HG03097 (cell line): ENCODE data around the gene SEC61A1.
A peak's percentile ranks its signal among the peaks of the same experiment; 100 is the strongest.

Experiments used
- ATAC-seq: cut with Tn5 transposase; IDR thresholded peaks from one replicate; pipeline ENCODE4 v1.9.1; 2021; ENCODE audit not compliant: unreplicated experiment, low FRiP score

Gene SEC61A1

DNA sequence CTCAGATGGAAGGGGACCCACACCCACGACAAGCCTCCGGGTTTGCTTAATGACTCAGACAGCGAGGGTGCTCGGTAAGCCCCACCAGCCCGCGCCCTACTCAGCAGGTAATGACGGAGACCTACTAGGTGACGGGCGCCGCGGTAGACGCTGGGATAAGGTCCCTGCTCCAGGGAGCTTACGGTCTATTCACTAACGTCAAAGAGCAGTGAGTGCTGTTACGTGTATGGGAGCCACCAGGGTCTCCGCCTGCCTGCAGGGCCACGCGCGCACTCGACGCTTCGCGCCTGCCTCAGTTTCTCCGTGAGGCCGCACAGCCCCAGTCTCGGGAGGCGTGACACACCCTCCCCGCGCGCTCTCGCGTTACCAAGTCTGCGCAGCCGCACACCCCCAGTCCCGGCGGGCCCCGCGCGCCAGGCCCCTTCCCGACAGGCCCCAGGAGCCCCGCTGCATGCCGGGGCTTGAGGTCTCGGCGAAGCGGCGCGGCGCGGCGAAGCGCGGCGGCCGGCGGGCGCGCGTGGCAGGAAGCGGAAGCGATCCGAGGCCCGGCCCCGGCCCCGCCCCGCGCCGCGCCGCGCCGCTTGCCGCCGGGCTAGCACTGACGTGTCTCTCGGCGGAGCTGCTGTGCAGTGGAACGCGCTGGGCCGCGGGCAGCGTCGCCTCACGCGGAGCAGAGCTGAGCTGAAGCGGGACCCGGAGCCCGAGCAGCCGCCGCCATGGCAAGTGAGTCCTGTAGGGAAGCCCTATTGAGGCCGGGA lies at the start of gene SEC61A1:
TSS of gene SEC61A1 (plus strand) at position 601 of the 758 bp plus-strand sequence. CDS start at position 717, 116 bp downstream.
- peak; percentile 92 for ATAC-seq

DNA sequence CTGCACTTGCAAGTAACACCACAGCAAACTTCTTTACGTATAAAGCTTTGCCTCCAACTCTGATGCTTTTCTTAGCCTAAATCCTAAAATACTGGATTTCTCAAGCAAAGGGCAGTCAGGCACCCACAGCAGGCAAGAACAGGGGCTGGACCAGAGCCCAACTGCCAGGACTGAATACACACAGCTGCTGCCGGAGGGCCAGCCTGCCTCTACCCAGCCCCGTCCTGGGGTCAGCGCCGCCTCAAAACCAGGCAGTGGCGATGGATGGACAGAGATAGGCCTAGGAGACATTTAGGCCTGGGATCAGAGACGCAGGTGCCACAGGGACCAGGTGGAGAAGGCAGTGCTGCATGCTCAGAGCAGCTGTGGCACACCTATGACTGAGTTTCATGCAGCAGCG lies 47.6 kb upstream of the SEC61A1 start:
- ATAC-seq: no peak

DNA sequence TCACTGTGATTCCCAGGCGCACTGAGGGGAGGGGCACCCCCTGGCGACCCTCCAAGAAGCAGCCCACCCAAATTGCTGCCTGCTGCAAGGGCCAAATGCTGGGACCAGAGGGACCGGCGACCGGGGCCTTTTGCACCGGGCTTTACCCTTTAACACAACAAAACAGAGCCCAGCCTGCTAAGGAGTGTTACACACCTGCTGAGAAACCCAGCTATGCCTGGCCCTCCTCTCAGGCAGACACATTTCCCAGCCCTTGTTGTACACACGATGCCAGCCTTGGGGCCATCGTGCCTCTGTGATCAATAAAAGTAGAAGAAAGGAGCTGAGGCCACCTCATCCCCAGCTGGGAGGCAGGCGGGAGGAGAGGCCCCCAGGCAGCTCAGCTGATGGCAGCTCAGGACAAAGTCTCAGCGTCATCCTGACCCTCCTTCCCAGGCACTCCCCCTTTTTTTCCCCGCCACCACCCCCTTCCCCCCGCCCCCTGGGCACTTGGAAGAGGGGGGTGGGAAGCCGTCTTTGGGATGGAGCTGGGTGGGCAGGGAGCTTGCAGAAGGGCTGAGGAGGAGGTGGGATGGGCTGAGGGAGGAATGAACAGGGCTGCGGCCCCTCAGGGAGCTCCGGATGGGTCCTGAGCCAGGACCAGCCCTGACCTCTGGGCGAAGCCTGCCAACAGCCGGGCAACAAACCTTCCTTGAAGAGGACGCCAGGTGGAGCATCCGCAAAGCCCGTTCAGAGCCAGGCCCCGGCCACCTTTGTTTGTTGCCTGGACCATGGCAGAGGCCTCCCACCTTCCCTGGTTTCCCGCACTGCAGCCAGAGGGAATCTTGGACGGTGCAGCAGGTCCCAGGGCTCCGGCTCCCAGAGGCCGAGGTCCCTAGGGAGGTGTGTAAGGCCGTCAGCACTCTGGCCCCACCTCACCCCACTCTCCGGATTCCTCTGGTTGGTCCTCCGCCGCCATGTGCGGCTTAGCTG lies 45.9 kb upstream of the SEC61A1 start:
- ATAC-seq: no peak

DNA sequence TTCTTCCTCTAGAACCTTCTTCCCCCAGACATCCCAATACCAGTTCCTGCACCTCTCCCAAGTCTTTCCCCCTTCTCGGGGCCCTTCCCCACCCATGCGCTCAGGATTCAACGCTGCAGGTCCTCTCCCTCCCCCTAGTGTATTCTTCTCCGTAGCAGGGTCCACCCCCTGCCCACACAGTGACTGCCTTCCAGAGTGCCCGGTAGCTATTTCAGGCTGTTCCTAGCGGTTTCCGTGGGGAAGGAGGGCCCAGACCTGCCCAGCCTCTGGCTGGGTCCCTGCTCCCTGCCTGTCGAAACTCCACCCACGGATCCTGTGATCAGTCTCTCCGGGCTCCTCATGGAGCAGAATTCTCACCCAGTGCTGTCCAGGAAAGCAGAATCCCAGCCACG lies 45.2 kb upstream of the SEC61A1 start:
- ATAC-seq: no peak

DNA sequence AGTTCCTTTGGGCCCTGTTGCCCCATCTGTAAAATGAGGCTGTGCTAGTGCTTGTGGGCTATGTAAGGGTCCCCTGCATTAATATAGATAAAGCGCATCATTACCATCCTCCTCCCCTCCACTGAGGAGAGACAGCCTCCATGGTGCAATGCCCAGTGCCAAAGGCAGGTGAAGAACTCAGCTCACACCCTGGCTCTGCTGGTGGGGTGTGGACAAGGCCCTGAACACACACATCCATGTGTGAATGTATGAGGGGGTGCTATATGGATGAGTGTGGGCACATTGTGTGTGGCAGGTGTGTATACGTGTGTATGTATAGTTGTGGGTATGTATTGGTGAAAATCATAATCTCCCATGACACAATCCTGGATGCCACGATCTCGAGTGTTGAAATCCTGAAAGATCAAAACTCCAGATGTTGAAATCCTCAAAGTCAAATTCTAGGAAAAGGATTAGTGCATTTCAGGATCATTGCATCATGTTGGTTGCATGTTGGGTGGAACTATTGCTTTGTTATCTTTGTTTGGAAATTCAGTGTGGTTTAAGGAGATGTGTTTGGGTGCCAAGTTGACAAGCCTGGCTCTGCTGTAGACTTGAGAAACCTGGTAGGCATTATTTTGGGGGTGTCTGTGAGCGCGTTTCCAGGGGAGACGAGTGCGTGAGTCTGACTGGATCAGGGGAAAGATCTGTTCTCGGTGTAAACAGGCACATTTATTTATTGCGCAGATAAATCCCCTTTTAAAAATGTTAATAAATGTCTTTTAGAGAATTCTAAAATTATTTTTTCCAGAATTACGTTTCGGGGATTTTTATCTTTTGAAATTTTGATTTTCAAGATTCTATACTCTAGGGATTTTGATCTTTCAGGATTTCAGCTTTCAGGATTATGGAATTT lies 42.0 kb upstream of the SEC61A1 start:
- no peak for ATAC-seq

DNA sequence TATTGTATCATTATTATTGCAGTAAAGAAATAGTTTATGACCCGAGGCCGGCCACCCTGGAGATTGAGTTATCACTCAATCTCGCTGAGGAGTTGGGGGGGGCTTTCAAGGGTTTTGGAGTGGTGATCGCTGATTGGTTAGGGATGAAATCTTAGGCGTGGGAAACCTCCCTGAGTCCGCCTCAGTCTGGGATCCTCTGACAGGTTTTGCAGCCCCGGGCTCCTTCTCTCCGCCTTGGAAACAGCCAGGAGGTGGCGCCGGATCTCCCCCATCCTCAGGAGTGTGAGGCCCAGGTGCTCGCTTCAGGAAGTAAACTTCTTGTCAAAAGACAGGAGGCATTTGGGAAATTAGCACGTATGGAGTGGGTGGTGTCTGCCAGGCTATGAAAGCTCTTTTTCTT lies 41.1 kb upstream of the SEC61A1 start:
- ATAC-seq: no peak

DNA sequence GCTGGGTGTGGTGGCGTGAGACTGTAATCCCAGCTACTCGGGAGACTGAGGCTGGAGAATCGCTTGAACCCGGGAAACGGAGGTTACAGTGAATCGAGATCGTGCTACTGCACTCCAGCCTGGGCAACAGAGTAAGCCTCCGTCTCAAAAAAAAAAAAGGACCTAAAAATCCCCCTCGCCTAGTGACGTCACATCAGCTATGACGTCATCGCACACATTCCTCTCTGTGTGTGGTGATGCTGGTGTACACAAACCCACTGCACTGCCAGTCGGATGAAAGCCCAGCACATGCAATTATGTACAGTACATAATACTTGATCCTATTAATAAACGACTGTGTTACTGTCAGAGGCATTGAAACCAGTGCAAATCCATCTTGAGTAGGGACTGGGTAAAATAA lies 40.2 kb upstream of the SEC61A1 start:
- ATAC-seq: no peak

DNA sequence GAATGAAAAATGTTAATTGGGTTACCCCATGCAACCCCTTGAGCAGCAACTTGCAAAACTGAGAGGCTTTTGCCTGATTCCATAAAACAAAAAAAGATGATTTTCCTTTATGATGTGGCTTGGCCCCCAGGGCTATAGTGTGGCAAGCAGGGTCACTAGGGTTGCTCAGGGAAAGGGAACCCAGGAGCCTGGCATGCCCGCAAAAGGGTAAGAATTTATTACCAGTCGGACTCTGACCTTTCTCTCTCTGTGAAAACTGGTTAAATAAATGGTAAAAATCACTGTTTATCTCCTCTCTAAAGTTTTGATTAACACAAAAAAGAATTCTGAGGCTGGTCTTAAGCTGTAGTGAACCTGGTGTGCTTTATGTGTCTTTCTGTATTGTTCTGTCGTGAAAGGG lies 37.7 kb upstream of the SEC61A1 start:
- ATAC-seq: no peak

DNA sequence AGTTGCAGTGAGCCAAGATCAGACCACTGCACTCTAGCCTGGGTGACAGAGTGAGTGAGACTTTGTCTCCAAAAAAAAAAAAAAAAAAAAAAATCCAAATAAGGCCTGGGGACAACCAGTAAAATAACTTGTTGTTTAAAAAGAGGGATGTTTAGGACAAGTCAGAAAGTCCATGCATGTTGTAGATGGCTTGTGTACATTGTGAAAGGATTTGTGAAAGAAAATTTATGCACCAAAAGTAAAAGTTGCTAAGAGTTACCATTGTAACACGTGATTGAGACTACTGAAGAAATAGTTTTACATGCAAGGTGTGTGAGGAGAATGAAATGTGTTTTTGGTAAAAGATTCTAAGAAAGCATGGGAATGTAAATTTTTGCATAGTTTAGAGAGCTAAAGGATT lies 35.7 kb upstream of the SEC61A1 start:
- ATAC-seq: no peak

DNA sequence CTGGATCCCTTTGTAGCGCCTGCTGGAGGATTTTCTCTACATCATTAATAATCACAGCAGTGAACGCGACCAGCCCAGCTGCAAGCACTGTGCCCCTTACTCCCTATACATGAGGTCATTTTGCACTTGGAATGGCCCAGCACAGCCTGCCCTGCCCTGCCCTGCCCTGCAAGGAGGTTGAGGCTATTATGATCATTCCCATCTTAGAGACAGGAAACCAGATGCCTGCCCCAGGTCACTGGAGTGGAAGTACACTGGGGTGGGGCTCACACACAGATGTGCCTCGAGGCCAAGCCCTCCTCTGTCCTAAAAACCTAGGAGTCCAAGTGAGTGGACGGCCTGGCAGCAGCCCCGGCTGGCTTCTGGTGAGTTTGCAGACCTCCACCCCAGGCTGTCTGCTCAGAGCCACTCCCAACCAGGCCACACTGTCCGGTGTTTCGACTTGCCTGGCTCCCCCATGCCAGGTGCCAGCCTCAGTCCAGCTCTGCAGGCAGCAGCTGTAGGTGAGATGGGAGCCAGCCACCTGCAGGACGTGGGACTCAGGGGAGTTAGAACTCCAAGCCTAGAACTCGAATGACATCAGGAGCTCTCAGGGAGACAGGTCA lies 30.4 kb upstream of the SEC61A1 start:
- no peak for ATAC-seq

DNA sequence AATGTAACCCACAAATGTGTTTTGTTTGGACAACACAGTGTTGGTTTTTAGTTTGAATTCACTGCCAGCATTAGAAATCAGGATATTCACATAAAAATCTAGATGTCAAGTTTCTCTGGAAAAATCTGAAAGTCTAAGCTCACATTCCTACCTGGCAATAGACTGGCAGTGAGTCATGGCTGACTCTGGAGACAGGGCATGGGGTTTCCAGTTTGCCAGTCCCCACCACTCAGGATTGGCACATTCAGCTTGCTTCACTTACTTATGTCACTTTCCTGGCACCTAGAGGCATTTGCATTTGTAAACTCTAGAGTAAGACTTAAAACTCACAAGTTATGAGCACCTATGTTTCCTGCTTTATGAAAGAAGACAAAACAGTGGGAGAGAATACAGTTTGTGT lies 19.1 kb upstream of the SEC61A1 start:
- no peak for ATAC-seq

DNA sequence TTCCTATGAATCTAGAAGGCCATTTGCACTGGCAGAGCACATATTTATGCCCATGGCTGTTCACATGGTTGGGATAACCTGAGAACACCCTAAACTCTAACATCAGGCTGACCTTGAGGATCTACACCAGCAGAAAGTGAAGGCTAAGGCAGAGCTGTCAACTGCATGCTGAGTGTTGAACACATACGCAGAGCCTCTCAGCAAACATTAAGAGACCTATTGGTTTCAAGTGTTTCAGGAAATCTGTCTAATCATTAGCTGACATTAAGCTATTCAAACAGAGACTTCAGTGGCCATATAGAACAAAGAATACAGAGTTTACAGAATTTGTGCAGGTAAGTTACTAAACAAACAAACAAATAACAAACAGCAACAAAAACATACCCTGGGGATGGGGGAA lies 16.1 kb upstream of the SEC61A1 start:
- no peak for ATAC-seq

DNA sequence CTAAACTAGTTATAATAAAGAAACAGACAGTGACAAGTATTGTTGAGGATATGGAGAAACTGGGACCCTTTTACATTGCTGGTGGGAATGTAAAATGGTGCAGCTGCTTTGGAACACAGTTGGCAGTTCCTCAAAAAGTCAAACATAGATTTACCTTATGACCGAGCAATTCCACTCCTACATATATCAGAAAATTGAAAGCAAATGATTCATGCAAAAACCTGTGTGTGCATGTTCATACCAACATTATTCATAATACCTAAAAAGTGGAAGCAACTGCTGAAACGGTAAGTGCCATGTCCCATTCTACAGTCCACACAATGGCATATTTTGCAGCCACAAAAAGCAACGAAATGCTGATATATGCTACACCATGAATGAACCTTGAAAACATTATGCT lies 12.2 kb upstream of the SEC61A1 start:
- no peak for ATAC-seq

DNA sequence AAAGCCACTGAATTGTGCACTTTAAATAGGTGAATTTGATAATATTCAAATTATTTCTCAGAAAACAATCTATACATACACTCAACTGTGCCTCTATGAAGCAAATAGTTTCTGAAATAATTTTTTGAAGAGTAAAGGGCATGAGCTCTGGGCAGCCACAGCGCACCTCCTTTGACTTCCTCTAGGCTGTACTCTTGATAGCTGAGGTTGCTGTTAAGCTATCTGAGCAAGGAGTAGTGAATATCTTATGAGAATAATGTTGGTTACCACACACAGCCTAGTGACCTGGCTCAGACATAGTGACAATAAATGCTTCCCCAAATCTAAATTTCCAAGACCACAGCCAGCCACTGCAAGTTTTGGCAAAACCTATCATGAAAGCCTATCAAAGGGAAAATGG lies 11.6 kb upstream of the SEC61A1 start:
- no peak for ATAC-seq

DNA sequence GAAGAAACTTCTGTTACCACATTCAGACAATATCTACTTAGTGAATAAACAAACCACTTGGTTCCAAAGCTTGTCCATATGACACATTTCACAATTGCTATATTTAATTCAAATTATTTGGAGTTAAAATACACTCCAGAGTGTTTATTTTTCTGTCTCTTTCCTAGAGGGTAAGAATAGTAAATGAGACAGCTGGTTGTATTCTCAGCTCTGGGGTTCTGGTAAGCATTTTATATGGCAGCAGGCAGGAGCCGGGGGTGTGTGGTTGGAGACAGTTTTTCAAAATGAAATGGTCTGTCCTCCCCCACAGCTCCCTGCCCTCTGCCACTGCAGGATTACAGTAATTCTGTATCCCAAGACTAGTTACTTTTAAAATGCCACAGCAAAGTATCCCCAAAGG lies 10.9 kb upstream of the SEC61A1 start:
- ATAC-seq: no peak

DNA sequence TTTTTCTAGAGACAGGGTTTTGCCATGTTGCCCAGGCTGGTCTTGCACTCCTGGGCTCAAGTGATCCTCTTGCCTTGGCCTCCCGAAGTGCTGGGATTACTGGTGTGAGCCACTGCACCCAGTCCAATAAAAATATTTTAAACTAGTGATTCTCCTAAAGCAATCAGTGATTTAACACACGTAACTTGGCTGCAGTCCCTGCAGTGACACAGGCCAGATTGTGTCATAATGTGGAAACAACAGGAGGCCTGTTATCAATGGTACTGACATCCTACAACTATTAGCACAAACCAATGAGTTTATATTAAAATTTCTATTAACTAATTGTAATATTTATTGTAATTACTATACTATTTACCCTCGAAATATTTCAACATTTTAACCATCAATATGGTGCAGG lies 1.6 kb upstream of the SEC61A1 start:
- no peak for ATAC-seq

DNA sequence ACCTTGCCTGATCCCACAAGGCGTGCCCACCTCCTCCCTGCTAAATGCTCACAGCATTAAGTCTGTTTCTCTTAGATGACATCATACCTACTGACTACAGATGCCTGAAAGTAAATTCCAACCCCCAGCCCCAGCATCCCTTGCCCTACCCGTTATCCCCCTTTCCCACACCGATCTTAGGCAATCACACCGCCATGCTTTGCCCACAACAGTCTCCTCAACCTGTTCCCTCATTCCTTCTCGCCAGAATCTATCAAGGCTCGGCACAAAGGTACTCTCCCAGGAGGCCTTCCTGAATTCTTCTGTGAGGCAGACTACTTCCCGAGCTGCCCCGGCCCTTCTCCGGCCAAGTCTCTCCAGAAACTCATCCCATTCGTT lies 789 bp upstream of the SEC61A1 start:
- ATAC-seq: no peak

DNA sequence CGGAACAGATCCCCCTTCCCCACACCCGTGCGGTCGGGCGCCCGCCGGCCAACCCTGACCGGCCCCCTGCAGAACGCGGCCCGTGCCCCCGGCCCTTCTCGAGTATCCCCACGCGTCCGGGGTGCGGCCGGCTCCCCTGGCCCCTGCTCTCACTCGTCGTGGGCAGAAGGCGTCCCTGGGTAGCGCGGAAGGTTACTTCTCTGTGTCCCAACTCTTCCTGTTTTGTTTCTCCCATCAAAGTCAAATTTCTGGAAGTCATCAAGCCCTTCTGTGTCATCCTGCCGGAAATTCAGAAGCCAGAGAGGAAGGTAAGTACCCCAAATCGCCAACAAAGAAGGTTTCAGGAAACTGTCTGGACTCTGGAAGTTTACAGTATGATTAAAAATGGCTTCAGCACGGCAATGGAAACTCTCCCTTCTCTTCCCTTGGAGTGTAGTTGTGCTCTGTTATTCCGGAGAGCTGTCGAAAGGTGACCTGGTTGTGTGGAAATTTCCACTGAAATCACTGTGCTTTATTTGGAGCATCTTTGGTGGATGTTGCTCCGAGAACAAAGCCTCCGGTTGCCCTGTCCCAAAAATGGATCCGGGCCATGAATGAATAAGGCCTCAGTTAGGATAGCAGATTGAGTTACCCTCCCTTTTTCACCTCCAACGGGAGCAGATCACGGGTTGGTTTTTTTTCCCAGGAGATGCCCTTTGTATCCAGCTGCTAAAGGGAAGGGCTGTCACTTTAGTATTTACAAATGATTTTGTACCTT lies 536 bp downstream of the SEC61A1 start:
- ATAC-seq: no peak

DNA sequence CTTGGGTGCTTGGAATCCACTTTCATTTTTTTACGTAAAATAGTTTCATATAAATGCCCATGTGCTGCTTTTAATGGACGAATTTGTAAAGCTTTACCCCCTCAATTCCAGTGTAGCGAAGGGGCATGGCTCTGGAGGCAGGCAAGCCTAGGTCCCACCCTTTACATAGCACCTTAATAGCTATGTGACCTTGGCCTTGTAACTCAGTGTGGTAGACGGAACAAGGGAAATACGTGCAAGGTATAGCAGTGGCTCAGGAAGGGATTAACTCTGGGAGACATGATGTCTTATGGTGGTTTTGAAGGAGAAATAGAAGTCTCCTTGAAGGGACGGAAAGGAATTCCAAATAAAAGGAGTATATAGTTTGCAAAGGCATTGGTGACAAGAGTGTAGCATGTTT lies 1.4 kb downstream of the SEC61A1 start:
- ATAC-seq: no peak

DNA sequence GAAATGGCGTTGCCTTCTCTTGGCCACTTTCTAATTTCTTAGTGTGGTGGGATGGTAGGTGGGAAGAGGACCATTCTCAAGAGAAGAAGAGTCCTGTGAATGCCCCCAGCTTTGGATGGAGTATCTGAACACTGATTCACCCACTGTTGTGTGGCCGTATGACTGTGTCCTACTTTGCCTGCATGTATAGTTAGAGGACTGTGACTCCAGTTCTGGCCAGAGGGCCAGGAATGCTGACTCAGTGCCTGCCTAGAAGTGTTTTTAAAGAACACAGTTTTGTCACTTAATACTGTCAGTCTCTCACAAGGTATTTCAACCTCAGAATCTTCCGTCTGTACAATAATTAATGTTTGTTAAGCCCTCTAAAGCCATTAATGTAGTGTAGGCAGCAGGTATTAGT lies 2.1 kb downstream of the SEC61A1 start:
- ATAC-seq: no peak
